Choroid plexus epithelial cell (primary cell): ENCODE measurements around the gene TEAD1.

ENCODE experiments used
- DNase-seq: peaks from one replicate; pipeline ENCODE4 v3.0.0-alpha.2; 2010; ENCODE audit warnings: low read depth
- H3K4me3 ChIP-seq: 2 replicates; pipeline ENCODE4 v1.5.1; 2011; ENCODE audit warnings: low read depth, mild to moderate bottlenecking, control low read depth, low read length, moderate library complexity
- CTCF ChIP-seq: conservative IDR thresholded peaks from 2 replicates; pipeline ENCODE4 v1.5.1; 2011; ENCODE audit warnings: low read depth, mild to moderate bottlenecking, control low read depth, inconsistent platforms, low read length, moderate library complexity

TEAD1 gene

GRCh38 chr11:12986194-12986898, 312.1 kb downstream of the TEAD1 start:
- H3K4me3 ChIP-seq: no peak overlapping the region
- no peak for DNase-seq
- no peak for TF ChIP-seq CTCF

- DNase-seq: no peak
- no peak overlapping the region for H3K4me3 ChIP-seq
- TF ChIP-seq CTCF: no peak
Measured at GRCh38 chr11:12989428-12990161, 315.4 kb downstream of the TEAD1 start.

GRCh38 chr11:12990162-12990480, 315.9 kb downstream of the TEAD1 start:
- no peak overlapping the region for H3K4me3 ChIP-seq
- no peak for TF ChIP-seq CTCF
- DNase-seq: no peak

- TF ChIP-seq CTCF: no peak
- no peak overlapping the region for H3K4me3 ChIP-seq
- no peak for DNase-seq
Measured at GRCh38 chr11:12991426-12991825, 317.2 kb downstream of the TEAD1 start.

GRCh38 chr11:12993626-12994025, 319.4 kb downstream of the TEAD1 start:
- no peak for TF ChIP-seq CTCF
- no peak for DNase-seq
- H3K4me3 ChIP-seq: no peak overlapping the region
